Neural crest cell (in vitro differentiated cells): ENCODE data around the gene CTNNA3. TPM values are rescaled to one million over a fixed set of nuclear protein-coding genes. Genes with fewer than 3 reads are reported as not detected.

Experiments
- DNase-seq: peaks from one replicate; pipeline ENCODE4 v3.0.0; 2021; ENCODE audit warnings: low read depth, mixed read lengths, low spot score
- H3K27ac Mint-ChIP-seq: one replicate; pipeline ENCODE4 v1.8.0; 2021; ENCODE audit warnings: mild to moderate bottlenecking, mixed read lengths; ENCODE audit not compliant: unreplicated experiment
- H3K27me3 Mint-ChIP-seq: 2 replicates; pipeline ENCODE4 v1.8.0; 2021; ENCODE audit warnings: low read depth, mild to moderate bottlenecking, mixed read lengths
- H3K36me3 Mint-ChIP-seq: 2 replicates; pipeline ENCODE4 v1.8.0; 2021; ENCODE audit warnings: low read depth, mild to moderate bottlenecking, mixed read lengths
- H3K4me1 Mint-ChIP-seq: 2 replicates; pipeline ENCODE4 v1.8.0; 2021; ENCODE audit warnings: mixed read lengths
- H3K4me3 Mint-ChIP-seq: one replicate; pipeline ENCODE4 v1.8.0; 2021; ENCODE audit warnings: mild to moderate bottlenecking, mixed read lengths
- H3K9me3 Mint-ChIP-seq: 2 replicates; pipeline ENCODE4 v1.8.0; 2021; ENCODE audit warnings: mixed read lengths
- total RNA-seq: library from RNA; stranded (reverse); gene quantifications from 2 replicates; pipeline ENCODE4 v1.2.1, GENCODE V29; 2021
- TF ChIP-seq, protein P1 (sequence below): fragments of 200-600 bp; sonication (generic); conservative IDR thresholded peaks from 2 replicates; pipeline ENCODE4 v1.5.0; 2021; ENCODE audit warnings: antibody characterized with exemption, mild to moderate bottlenecking

The CTNNA3 gene
- total RNA-seq, 1 donor from 2014 or later, result 4.7 TPM

GRCh38 chr10:67087135-67087425, 608.9 kb downstream of the CTNNA3 start:
- H3K4me1 Mint-ChIP-seq, result peaks cover 4% of the 10 kb centered on the region
- H3K27me3 Mint-ChIP-seq, result no peaks in the 10 kb centered on the region
- H3K9me3 Mint-ChIP-seq, result no peaks in the 10 kb centered on the region
- no peaks in the 10 kb centered on the region for H3K36me3 Mint-ChIP-seq
- no peak overlapping the region for H3K27ac Mint-ChIP-seq
- H3K4me3 Mint-ChIP-seq, result no peak overlapping the region
- no peak for DNase-seq
- TF ChIP-seq, protein P1, sequence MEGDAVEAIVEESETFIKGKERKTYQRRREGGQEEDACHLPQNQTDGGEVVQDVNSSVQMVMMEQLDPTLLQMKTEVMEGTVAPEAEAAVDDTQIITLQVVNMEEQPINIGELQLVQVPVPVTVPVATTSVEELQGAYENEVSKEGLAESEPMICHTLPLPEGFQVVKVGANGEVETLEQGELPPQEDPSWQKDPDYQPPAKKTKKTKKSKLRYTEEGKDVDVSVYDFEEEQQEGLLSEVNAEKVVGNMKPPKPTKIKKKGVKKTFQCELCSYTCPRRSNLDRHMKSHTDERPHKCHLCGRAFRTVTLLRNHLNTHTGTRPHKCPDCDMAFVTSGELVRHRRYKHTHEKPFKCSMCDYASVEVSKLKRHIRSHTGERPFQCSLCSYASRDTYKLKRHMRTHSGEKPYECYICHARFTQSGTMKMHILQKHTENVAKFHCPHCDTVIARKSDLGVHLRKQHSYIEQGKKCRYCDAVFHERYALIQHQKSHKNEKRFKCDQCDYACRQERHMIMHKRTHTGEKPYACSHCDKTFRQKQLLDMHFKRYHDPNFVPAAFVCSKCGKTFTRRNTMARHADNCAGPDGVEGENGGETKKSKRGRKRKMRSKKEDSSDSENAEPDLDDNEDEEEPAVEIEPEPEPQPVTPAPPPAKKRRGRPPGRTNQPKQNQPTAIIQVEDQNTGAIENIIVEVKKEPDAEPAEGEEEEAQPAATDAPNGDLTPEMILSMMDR, result no peak

DNA sequence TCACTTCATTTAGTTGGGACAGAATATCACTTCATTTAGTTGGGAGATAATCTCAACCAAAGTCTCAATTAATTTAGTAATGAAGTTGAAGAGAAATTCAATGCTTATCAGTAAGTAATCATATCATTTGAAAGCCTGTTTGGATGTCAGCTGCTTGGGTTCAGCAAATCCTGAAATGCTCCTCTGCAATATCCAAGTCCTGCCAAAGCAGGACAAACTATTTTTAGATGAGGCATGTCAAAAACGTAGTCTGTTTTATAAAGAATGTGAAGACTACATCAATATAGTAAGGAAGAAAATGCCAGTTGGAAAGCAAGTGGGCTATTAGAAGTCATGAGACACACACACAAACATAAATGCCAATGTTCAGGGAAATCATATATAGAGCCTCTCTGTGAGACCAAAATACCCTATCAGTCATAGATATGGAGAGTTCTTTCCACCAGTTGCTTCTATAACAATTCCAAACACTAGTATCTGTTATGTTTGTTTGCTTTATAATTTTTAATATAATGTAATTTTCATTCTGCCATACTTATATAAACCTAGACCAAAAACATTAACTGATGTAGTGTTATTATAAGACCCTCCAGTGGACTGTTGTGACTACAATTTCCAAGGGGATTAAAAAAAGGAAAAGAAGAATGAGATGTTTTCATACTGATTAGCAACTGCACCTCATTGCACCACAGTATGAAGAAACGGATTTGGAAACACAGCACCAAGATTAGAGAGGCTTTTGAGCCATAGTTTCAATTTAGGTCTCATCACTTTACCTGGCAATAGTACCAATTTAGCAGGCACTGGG, 609.5 kb downstream of the CTNNA3 start:
- peaks cover 4% of the 10 kb centered on the region for H3K4me1 Mint-ChIP-seq
- no peaks in the 10 kb centered on the region for H3K27me3 Mint-ChIP-seq
- TF ChIP-seq, protein P1, result no peak
- no peaks in the 10 kb centered on the region for H3K9me3 Mint-ChIP-seq
- no peak overlapping the region for H3K27ac Mint-ChIP-seq
- H3K36me3 Mint-ChIP-seq, result no peaks in the 10 kb centered on the region
- no peak for DNase-seq
- H3K4me3 Mint-ChIP-seq, result no peak overlapping the region

- no peaks in the 10 kb centered on the region for H3K4me1 Mint-ChIP-seq
- H3K4me3 Mint-ChIP-seq, result no peak overlapping the region
- DNase-seq, result no peak
- H3K36me3 Mint-ChIP-seq, result no peaks in the 10 kb centered on the region
- no peaks in the 10 kb centered on the region for H3K9me3 Mint-ChIP-seq
- no peaks in the 10 kb centered on the region for H3K27me3 Mint-ChIP-seq
- H3K27ac Mint-ChIP-seq, result no peak overlapping the region
- TF ChIP-seq, protein P1, result no peak
Measured at GRCh38 chr10:67079126-67079525, 616.9 kb downstream of the CTNNA3 start.

DNA sequence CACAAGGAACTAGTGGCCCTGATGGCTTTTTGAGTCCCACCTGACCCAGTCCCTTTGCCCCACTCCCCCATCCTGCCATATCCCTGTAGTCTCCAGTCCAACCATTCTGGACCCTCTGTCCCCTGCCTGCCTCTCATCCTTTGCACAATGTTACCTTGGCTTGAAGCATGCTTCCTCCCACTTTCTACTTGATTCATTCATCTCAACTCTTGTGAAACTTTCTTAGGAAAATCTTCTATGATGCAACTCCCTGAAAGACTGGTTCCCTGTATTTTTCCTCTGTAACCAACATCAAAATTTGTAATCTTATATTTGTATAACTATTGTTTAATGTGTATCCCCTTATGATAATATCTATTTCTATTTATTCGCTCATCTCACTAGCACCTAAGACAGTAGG, 618.6 kb downstream of the CTNNA3 start:
- H3K36me3 Mint-ChIP-seq, result no peaks in the 10 kb centered on the region
- H3K27ac Mint-ChIP-seq, result no peak overlapping the region
- TF ChIP-seq, protein P1, result no peak
- no peaks in the 10 kb centered on the region for H3K9me3 Mint-ChIP-seq
- no peaks in the 10 kb centered on the region for H3K4me1 Mint-ChIP-seq
- H3K4me3 Mint-ChIP-seq, result no peak overlapping the region
- H3K27me3 Mint-ChIP-seq, result no peaks in the 10 kb centered on the region
- DNase-seq, result no peak

- Mint-ChIP-seq H3K36me3 (no peaks in the 10 kb centered on the region), H3K27ac (no peak overlapping the region), H3K4me3 (no peak overlapping the region), H3K4me1 (peaks cover 3% of the 10 kb centered on the region), H3K9me3 (no peaks in the 10 kb centered on the region), H3K27me3 (no peaks in the 10 kb centered on the region)
- TF ChIP-seq, protein P1, result no peak
- DNase-seq, result no peak
Measured at GRCh38 chr10:67076144-67076543, 619.9 kb downstream of the CTNNA3 start.
